COLO668 (cell line): ENCODE data around the gene C16orf89.

Experiments used
- DNase-seq: peaks from one replicate; lab custom pipeline; 2025; ENCODE audit not compliant: unreplicated experiment; lab: John Stamatoyannopoulos, UW

Gene C16orf89

GRCh38 chr16:5030251-5030870 lies 35.4 kb downstream of the C16orf89 start:
- DNase-seq, result no peak

- no peak for DNase-seq
Observed at GRCh38 chr16:5028950-5029475, 36.7 kb downstream of the C16orf89 start.

- DNase-seq, result no peak
Observed at GRCh38 chr16:5027575-5028235, 38.1 kb downstream of the C16orf89 start.

GRCh38 chr16:5027086-5027485 lies 38.7 kb downstream of the C16orf89 start:
- no peak for DNase-seq

- no peak for DNase-seq
Observed at GRCh38 chr16:5026664-5027063, 39.1 kb downstream of the C16orf89 start.

GRCh38 chr16:5025171-5025632 lies 40.6 kb downstream of the C16orf89 start:
- DNase-seq, result peak; percentile 53

- DNase-seq, result peak; percentile 24
Observed at GRCh38 chr16:5024632-5025031, 41.1 kb downstream of the C16orf89 start.

GRCh38 chr16:5022521-5022920 lies 43.2 kb downstream of the C16orf89 start:
- no peak for DNase-seq

GRCh38 chr16:5020551-5020950 lies 45.2 kb downstream of the C16orf89 start:
- DNase-seq, result no peak

- DNase-seq, result no peak
Observed at GRCh38 chr16:5019775-5020174, 46.0 kb downstream of the C16orf89 start.

- no peak for DNase-seq
Observed at GRCh38 chr16:5018793-5019192, 47.0 kb downstream of the C16orf89 start.

- no peak for DNase-seq
Observed at GRCh38 chr16:5017678-5017969, 48.1 kb downstream of the C16orf89 start.

GRCh38 chr16:5016967-5017677 lies 48.6 kb downstream of the C16orf89 start:
- DNase-seq, result no peak

- DNase-seq, result no peak
Observed at GRCh38 chr16:5015887-5016286, 49.9 kb downstream of the C16orf89 start.

GRCh38 chr16:5015351-5015750 lies 50.4 kb downstream of the C16orf89 start:
- no peak for DNase-seq

GRCh38 chr16:5012887-5013286 lies 52.9 kb downstream of the C16orf89 start:
- no peak for DNase-seq

- no peak for DNase-seq
Observed at GRCh38 chr16:5011637-5012036, 54.1 kb downstream of the C16orf89 start.

GRCh38 chr16:5010576-5011329 lies 55.0 kb downstream of the C16orf89 start:
- no peak for DNase-seq

- no peak for DNase-seq
Observed at GRCh38 chr16:5008311-5008731, 57.4 kb downstream of the C16orf89 start.

GRCh38 chr16:5007256-5007655 lies 58.5 kb downstream of the C16orf89 start:
- no peak for DNase-seq
